Testis (tissue), 2 donors: ENCODE measurements around the gene COQ8A.

Source experiments
- CTCF ChIP-seq, 3 experiments: fragments of 450-650 bp in 2 of 3; fragments of 200-600 bp in 1 of 3; sonication (generic) in 1 of 3; IDR thresholded peaks; one replicate each; pipeline ENCODE4 v1.5.1; 2016 to 2019; ENCODE audit warnings: antibody characterized with exemption in 3 of 3, mild to moderate bottlenecking in 2 of 3, moderate library complexity in 1 of 3
- POLR2A ChIP-seq: fragments of 450-650 bp; IDR thresholded peaks from one replicate; pipeline ENCODE4 v1.6.1; 2017; ENCODE audit warnings: antibody characterized with exemption, mild to moderate bottlenecking, moderate library complexity

DNA sequence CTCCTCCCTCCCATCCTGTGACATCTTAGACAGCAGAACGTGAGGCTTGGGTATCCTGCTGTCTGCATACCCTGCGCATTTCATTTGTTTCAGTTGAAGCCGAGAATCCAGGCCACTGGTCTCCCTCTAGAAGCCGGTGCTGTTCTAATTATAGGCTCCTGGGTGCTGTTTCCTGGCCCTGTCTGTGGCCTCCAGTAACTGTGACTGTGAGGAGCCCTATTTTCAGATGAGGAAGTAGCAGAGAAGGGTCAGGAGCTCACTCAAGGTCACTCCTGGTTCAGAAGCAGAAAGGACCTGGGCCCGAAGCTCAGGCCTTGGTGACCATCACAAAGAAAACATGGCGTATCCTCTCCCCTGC is 24.0 kb downstream of the COQ8A start:
- TF ChIP-seq CTCF (IDR thresholded peaks at IDR 0.05) (no peak), POLR2A (no peak)
